Smooth muscle cell (in vitro differentiated cells): ENCODE measurements around the gene FKBP15. TPM values are rescaled to one million over a fixed set of nuclear protein-coding genes. Genes with fewer than 3 reads are reported as not detected.

Experiments
- DNase-seq: peaks from one replicate; lab custom pipeline; 2025; ENCODE audit not compliant: unreplicated experiment; lab: John Stamatoyannopoulos, UW
- H2AFZ ChIP-seq: fragments of 200-600 bp; sonication (generic); 2 replicates; pipeline ENCODE4 v1.6.0; 2016; ENCODE audit warnings: antibody characterized with exemption, low read depth, mild to moderate bottlenecking
- H3F3A ChIP-seq: fragments of 200-600 bp; sonication (generic); 2 replicates; pipeline ENCODE4 v1.6.0; 2017; ENCODE audit warnings: antibody characterized with exemption, low read depth
- H3K27ac ChIP-seq: fragments of 200-600 bp; sonication (generic); 2 replicates; pipeline ENCODE4 v1.5.1; 2016; ENCODE audit warnings: low read depth, mild to moderate bottlenecking
- H3K27me3 ChIP-seq: fragments of 200-600 bp; sonication (generic); 2 replicates; pipeline ENCODE4 v1.6.1; 2016; ENCODE audit warnings: low read depth, mild to moderate bottlenecking
- H3K36me3 ChIP-seq: fragments of 200-600 bp; sonication (generic); 2 replicates; pipeline ENCODE4 v1.5.1; 2016; ENCODE audit warnings: low read depth
- H3K4me1 ChIP-seq: fragments of 200-600 bp; sonication (generic); 2 replicates; pipeline ENCODE4 v1.5.1; 2016; ENCODE audit warnings: low read depth
- H3K4me2 ChIP-seq: fragments of 200-600 bp; sonication (generic); 2 replicates; pipeline ENCODE4 v1.6.0; 2016; ENCODE audit warnings: mild to moderate bottlenecking
- H3K4me3 ChIP-seq: fragments of 200-600 bp; sonication (generic); 2 replicates; pipeline ENCODE4 v1.5.1; 2016; ENCODE audit warnings: mild to moderate bottlenecking
- H3K79me2 ChIP-seq: fragments of 200-600 bp; sonication (generic); 2 replicates; pipeline ENCODE4 v1.6.0; 2016; ENCODE audit warnings: low read depth, mild to moderate bottlenecking
- H3K9ac ChIP-seq: fragments of 200-600 bp; sonication (generic); 2 replicates; pipeline ENCODE4 v1.6.0; 2016; ENCODE audit warnings: low read depth
- H3K9me3 ChIP-seq: fragments of 200-600 bp; sonication (generic); replicated peaks from 2 replicates; pipeline ENCODE4 v1.5.1; 2016; ENCODE audit warnings: low read depth
- H4K20me1 ChIP-seq: fragments of 200-600 bp; sonication (generic); 2 replicates; pipeline ENCODE4 v1.6.0; 2016; ENCODE audit warnings: low read depth
- WGBS: methylation state at CpG from one replicate; pipeline ENCODE4 v1.1.7; 2016; ENCODE audit warnings: low lambda C conversion rate; 5-methylcytosine and 5-hydroxymethylcytosine counted together
- polyA plus RNA-seq: library from polyadenylated mRNA; unstranded; fragments of >200 nt; fragmentation: Nextera tagmentation; extraction: Ambion mirVana; gene quantifications from 2 replicates; pipeline ENCODE4 v1.2.1, GENCODE V29; 2016
- total RNA-seq: library from RNA; depleted of rRNA; stranded (reverse); fragments of >200 nt; gene quantifications from 2 replicates; pipeline ENCODE4 v1.2.3, GENCODE V29; 2014
- TF ChIP-seq, protein P1 (sequence below): fragments of 200-600 bp; sonication (generic); IDR thresholded peaks from 2 replicates; pipeline ENCODE4 v1.5.1; 2017; ENCODE audit warnings: borderline replicate concordance, mild to moderate bottlenecking, antibody characterized with exemption; ENCODE audit not compliant: insufficient read depth, poor library complexity, severe bottlenecking

The FKBP15 gene
- total and polyA plus RNA-seq, 2 experiments from 2014 or later = 13.0 to 27.9 TPM

DNA sequence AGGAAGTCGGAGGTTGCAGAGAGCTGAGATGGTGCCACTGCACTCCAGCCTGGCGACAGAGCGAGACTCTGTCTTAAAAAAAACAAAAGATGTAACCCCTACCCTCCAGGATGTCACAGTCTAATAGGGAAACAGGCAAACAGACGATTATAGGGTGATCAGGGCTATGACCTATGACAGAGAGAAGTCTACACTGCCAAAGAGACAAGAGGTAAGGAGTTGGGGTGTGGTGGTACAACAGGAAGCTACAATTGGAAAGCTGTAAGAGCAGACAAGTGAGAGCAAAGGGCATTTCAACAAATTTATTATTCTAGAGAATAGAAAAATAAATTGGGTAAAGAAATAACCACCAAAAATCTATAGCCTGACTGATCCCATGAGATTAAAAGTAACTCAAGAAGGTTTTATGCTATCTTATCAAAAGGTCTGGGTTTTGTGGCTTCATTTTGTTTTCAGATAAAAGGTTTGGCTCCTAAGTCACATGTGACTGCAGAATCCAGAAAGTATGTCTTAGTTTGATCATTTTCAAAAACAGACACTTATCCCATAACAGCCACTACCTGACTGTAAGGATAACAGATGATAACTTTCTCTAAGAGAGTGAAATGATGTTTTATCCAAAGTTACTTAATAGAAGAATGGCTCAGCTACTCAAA is 47.0 kb upstream of the FKBP15 start:
- Histone ChIP-seq H3K36me3 (peaks cover 11% of the 10 kb centered on the region), H3K27me3 (no peaks in the 10 kb centered on the region), H3K4me3 (no peak overlapping the region), H3K27ac (no peak overlapping the region), H4K20me1 (no peaks in the 10 kb centered on the region), H3K79me2 (no peaks in the 10 kb centered on the region), H2AFZ (no peak overlapping the region), H3K9me3 (no peaks in the 10 kb centered on the region), H3K9ac (no peak overlapping the region), H3F3A (no peaks in the 10 kb centered on the region), H3K4me1 (no peaks in the 10 kb centered on the region), H3K4me2 (no peak overlapping the region)
- TF ChIP-seq, protein P1, sequence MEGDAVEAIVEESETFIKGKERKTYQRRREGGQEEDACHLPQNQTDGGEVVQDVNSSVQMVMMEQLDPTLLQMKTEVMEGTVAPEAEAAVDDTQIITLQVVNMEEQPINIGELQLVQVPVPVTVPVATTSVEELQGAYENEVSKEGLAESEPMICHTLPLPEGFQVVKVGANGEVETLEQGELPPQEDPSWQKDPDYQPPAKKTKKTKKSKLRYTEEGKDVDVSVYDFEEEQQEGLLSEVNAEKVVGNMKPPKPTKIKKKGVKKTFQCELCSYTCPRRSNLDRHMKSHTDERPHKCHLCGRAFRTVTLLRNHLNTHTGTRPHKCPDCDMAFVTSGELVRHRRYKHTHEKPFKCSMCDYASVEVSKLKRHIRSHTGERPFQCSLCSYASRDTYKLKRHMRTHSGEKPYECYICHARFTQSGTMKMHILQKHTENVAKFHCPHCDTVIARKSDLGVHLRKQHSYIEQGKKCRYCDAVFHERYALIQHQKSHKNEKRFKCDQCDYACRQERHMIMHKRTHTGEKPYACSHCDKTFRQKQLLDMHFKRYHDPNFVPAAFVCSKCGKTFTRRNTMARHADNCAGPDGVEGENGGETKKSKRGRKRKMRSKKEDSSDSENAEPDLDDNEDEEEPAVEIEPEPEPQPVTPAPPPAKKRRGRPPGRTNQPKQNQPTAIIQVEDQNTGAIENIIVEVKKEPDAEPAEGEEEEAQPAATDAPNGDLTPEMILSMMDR = no peak
- DNase-seq = no peak
- 100% methylated on average over 4 of the region's 4 CpGs for WGBS

DNA sequence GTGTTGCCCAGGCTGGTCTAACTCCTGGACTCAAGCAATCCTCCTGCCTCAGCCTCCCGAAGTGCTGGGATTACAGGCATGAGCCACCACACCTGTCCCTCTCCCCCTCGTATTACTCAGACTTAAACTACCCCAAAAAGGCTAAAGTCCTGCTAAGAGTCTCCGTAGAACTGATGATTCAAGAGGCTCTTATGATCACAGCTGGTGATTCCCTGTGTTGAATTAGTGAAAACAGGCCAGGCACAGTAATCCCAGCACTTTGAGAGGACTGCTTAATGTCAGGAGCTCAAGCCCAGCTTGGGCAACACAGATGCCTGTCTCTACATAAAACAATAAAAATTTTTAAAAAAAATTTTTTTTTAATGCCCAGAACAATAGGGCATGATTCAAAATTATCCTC is 45.1 kb upstream of the FKBP15 start:
- TF ChIP-seq, protein P1 = no peak
- H3K4me2 ChIP-seq = no peak overlapping the region
- H3F3A ChIP-seq = no peaks in the 10 kb centered on the region
- no peak for DNase-seq
- no peak overlapping the region for H2AFZ ChIP-seq
- H3K27me3 ChIP-seq = no peaks in the 10 kb centered on the region
- peaks cover 8% of the 10 kb centered on the region for H3K36me3 ChIP-seq
- H3K4me1 ChIP-seq = no peaks in the 10 kb centered on the region
- H4K20me1 ChIP-seq = no peaks in the 10 kb centered on the region
- no peaks in the 10 kb centered on the region for H3K79me2 ChIP-seq
- WGBS = 56% methylated on average over 3 of the region's 3 CpGs
- H3K27ac ChIP-seq = peak overlapping the region; percentile 11
- no peaks in the 10 kb centered on the region for H3K9me3 ChIP-seq
- H3K4me3 ChIP-seq = no peak overlapping the region
- H3K9ac ChIP-seq = no peak overlapping the region

DNA sequence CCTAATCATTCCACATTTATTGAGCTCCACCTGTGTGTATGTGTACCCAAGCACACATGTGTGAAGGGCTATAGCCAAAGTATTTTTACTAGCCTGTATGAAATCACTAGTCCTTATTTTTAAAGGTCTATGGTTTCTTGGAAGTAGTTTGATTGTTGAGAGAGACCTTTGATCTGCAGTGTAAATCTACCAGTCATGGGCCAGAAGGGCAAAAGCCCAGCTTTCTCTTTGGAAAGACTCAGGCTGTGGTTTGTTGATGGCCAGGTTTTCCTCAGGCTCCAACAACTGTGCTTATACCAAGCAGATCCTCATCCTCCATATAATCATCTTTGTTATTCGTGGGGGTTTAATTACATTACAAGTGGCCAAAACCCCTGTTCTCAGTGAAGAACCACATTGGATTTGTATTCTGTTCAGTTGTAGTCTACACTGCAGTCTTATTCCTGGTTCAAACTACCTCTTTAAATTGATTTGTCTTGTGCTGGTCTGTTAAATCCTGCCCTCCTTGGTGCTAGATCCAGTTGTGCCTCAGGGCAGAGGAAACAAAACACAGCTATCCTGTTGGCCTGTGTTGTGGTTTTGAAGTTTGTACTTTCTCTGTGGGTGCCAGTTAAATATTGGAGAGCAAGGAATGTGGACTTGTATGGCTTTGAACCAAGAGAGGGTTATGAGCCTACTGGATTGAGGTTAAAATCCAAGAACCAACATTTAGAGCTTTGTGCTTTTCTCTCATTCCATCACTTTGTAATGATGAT is 41.0 kb upstream of the FKBP15 start:
- H3K9ac ChIP-seq = no peak overlapping the region
- no peaks in the 10 kb centered on the region for H3K79me2 ChIP-seq
- H3K4me1 ChIP-seq = no peaks in the 10 kb centered on the region
- peaks cover 8% of the 10 kb centered on the region for H3K36me3 ChIP-seq
- WGBS = 96% methylated on average over 1 of the region's 1 CpG
- H2AFZ ChIP-seq = no peak overlapping the region
- H3F3A ChIP-seq = no peaks in the 10 kb centered on the region
- H3K4me3 ChIP-seq = no peak overlapping the region
- H3K27ac ChIP-seq = no peak overlapping the region
- H3K9me3 ChIP-seq = no peaks in the 10 kb centered on the region
- no peaks in the 10 kb centered on the region for H3K27me3 ChIP-seq
- DNase-seq = no peak
- H4K20me1 ChIP-seq = no peaks in the 10 kb centered on the region
- TF ChIP-seq, protein P1 = no peak
- no peak overlapping the region for H3K4me2 ChIP-seq
